ENCODE results near the gene CTBP2.
"Not testable (repeated sequence)": the region's sequence is repeated elsewhere in the genome, so short reads cannot be mapped to it uniquely, and the experiment has no call there.

The CTBP2 gene

DNA sequence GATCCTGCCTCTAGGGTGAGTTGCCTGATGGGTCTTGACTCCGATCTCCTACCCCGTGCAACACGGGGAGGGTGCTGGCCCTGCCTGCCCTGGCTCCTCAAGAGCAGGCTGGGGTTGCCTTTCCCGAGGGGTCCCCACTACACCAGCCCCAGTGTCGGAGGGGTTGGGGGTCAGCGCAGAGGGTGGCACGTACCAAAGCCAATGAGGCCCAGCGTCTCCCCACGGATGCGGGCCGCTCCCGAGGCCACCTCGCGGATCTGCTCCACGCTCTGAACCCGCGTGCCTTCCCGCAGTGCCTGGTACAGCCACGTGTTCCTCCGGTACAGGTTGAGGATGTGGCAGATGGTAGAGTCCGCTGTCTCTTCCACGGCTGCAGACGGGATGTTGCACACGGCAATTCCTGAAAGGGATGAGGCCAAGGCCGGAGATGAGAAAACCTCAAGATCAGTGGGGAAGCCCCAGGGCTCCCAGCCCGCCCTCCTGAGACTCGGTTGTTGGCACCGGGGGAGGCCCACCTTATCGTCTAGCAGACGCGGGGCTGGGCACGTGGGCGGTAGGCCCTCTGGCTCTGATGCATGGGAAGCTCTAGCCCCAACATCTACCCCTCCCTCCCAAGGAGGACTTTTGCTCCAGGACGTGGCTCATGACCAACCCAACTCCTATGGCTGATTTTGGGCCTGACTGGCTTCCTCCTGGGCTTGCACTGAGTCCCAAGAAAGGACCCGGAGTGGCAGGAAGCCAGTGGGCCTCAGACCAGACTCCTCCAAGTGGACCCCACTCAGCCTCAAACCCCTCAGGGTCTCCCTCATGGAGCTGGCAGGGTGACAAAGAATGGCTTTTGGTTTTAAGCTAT, 162.4 kb downstream of the CTBP2 start:
- DNase-seq (ENCODE audit: low spot score): no peak

DNA sequence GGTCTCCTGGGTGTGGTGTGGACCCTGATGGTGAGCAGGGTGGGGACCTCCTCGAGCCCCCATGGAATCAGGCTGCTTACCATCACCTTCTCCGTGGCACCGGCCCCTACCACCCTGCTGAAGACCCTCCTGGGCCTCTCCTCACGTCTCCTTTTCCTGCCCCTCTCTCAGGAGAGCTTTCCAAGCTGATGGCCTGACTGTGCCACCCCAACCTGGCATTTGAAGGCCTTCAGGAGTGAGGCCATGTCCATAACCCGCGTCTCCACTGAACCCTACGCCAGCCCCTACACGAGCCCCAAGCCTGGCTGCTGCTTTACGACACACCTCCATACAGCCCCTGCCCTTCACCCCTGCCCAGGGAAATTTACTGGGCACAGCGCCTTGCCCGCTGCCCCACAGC, 163.1 kb downstream of the CTBP2 start:
- no peak for DNase-seq (ENCODE audit: low spot score)

DNA sequence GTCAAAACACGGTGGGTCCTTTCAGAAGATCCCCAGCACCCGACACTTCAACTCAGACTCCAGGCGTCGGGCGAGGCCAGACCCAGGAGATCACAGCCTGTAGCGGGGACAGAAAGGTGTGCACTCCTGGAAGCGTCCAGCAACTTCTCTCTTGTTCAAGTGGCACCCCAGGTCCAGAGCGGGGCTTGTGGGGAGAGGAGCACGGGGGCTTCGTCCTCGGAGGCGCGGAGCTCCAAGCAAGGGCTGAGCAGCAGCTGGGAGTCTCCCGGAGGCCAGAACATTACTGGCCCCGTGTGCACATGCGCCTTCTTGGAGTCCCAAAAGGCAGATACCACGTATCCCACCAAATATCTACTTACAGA, 163.5 kb downstream of the CTBP2 start:
- no peak for DNase-seq (ENCODE audit: low spot score)

DNA sequence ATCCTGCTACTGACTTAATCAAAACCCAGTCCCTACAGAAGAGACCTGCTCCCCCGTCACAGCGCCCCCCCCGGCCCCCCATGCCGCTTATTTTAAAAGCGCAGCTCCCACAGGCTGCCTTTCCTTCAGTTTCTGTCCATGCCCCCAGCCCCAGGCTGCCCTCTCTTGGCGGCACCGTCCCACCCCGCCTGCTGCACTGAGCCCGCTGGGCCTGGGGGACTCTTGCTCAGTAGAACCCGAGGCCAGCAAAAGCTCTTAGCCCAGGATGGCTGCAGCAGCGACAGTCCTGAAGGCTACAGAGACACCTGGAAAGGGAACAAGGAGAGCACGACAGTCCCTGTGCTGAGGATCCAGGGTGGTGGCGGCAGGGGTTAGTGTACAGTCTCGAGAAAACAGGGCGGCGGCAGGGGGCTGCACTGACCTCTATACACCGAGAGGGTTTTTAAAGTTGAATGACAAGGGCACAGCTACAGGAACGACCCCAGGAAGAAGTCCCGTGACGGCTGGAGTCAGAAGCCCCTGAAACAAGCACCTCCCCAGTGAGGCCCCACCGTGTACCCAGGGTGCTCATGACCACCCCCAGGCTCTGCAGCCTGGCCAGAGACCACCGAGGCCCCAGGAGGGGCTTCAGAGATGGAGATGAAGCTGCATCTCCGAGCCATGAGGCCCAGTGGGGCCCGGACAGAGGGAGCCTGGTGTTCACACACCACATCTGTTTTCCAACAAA, 164.1 kb downstream of the CTBP2 start:
- DNase-seq (ENCODE audit: low spot score): no peak

DNA sequence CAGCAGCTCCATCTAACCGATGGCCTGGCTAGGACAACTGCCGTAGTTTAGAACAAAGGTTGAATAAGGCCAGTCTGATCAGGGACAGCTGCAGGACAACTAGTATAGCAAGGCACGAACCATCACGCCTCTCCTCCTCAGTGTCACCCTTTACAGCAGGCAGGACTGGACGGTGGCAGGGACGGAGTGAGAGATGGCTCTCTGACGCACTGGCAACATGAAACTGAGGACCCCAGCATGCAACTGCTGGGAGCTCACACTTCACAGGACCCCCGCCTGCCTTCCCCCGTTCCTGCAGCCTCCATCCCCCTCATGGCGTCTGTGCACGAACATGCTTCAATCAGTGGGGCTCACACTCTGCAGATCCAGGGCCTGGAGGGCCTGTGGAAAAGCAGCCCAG, 164.8 kb downstream of the CTBP2 start:
- no peak for DNase-seq (ENCODE audit: low spot score)

DNA sequence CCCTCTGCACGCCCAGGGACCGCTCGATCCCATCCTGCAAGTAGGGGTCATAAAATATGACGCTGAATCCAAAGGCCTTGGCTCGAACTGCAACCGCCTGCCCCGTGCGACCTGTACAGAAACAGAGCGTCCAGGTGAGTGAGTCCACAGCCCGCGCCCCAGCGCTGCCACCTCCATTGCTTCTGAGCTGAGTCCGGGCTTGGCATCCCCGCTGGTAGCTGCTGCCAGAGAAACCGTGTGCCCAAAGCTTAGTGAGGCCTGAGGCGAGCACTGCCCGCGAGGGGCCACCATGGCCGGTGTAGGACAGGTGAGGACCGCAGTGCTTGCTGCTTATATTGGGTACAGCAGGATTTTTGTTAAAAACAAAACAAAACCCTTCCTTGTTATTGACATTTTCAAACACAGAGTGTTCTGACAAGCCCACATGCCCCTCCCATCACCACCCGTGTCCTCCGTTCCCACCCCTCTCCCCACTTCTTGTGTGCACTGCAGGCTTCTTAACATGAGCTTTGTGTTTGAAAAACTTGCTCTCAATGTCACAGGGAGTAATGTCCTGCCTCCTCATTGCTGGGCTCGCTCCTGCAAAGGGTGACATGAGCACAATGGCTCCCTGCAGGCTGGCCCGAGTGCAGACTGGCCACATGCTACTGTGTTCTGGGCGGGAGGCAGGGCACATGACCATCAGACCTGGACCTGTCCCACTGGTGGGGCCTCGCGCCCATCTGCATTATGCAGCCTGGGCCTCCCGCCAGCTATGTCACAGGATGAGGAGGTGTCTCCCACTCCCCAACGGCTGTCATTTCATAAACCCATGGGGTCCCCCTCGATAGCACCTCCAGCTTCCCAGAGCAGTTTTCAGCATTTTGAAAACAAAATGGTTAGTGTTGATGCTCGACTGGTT, 165.5 kb downstream of the CTBP2 start:
- DNase-seq (ENCODE audit: low spot score): no peak

DNA sequence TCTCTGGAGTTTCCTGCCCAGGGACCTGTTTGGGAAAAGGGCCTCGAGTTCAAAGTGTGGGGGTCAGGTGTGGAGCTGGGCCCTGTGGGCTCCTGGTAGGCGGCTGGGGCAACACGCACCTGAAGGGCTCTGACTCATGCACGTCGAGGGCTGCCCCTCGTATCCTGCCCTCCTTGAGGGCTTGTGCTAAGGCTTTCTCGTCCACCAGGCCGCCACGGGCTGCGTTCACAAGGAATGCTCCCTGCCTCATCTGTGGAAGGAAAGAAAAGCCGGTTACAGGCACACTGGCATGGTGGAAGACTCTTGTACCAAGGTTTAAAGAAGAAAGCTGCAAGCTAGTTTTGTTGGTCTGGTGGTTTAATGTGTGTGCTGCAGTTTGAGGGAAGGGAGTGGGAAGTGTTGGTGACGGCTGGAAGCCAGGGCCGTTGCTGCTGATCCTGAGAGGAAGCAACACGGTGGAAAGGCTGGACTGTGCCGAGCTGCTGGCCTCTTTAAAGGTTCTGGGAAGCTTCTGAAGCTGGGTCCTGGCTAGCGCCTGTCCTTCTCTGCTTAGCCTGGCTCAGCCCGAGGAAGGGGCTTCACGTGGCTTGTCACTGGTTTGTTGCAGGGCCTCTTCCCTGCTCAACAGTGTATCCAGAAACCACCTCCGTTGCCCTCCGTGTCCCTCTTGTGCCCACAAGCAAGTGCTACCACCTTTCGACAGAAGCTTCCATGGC, 166.5 kb downstream of the CTBP2 start:
- DNase-seq (ENCODE audit: low spot score): no peak

DNA sequence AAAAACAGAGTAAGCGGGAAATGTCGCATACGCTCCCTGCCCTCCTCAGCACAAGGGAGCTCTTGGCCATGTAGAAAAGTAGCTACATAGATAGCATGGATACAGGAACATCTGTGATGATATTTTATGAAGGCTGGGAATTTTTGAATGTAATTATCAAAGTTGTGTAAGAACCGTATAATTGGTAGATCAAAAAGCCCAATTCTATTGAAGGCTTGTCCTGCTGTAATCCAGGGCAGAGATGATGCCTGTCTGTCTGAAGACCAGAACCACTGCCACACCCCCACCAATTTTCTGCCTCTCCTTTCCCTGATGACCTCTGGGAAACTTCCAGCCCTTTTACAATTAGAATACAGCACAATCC, 167.0 kb downstream of the CTBP2 start:
- DNase-seq (ENCODE audit: low spot score): no peak

DNA sequence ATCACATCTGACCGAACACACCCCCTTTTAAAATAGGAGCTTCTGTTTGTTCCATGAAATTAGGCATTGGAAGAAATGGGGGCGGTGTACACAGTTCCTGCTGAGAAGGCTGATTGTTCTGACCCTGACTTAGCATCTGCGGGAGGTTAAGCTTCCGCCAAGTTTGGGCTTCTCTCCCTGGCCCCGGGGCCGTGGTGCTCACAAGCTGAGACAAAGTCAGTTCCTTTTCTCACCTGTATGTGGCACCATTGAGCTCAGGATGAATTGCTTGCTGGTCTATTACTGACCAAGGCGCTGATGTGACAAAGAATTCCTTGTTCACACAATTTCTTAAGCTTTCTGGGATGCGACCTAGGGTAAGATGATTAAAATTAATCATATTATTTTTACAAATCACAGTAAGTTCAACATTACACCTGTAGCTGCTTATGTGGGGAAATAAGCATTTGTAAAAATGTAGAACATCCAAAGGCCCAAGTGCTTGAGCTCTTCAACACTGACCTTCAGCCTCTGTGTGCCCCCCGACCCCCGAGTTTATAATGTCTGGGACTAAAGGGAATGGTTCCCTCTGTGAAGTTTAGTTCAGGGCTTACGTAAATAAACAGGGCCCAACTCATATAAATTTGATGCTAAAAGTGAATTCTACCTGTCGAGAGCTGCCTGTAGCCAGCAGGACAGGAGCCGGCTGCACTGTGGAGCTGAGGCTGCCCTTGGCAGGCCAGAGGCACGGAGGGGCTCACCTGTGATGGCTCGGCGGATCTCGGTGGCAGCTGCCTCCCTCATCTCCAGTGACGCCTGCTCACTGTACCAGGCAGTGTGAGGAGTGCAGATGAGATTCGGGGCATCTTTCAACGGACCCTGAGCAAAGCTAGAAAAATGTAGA, 167.7 kb downstream of the CTBP2 start:
- DNase-seq (ENCODE audit: low spot score): no peak

DNA sequence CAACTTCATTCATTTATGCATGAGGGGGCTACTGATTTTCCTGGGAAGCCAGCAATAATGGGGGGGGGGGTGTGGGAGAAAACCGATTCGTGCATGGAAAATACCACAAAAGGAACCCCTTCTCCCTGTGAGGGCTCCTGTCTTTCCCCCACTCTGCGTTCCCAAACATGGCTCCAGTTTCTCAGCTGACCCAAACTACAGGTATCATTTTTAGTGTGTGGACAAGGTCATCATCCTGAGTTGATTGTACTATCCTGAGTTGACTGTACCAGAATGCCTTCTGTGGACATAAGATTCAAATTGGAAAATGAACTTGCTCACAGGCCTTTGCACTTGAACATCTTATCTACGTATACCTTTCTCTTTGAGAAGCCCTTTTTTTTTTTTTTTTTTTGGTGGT, 168.5 kb downstream of the CTBP2 start:
- no peak for DNase-seq (ENCODE audit: low spot score)

DNA sequence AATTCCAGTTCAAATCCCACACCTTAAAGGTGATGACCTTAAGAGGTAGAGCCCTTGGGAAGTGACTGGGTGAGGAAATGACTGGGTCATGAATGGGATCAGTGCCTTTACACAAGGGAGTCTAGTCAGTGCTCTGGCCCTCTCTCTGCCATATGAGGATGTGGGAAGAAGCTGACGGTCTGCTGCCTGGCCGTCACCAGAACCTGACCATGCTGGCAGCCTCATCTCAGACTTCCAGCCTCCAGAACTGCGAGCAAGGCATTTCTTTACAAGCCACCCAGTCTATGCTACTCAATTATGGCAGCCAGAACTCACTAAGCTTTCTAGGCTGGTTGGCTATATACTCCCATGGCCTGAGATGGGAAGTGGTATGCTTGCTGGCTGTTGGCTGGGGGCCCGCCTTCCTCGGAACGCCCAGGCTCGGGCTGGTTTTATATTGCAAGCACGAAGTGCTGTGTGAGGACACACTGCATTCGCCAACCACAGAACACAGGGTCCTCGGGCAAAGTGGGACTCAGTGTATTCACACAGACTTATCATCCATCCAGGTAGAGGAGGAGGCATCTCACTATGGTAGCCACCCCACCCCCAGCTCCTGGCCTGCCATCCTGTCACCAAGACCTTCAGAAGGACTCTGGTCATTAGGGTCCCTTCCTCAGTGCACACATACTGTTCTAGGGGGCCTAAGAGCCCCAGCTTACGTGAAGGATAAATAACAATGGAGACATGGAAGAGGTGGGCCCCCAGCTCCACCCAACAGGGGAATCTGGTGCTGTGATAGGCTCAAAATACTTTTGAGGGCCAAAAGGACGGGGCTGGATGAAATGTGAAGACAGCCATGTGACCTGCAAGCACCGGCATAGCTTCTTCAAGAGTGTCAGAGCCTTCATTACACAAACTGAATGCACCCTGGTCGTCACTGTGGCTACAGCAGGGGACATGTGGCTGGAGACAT, 169.4 kb downstream of the CTBP2 start:
- no peak for DNase-seq (ENCODE audit: low spot score)

DNA sequence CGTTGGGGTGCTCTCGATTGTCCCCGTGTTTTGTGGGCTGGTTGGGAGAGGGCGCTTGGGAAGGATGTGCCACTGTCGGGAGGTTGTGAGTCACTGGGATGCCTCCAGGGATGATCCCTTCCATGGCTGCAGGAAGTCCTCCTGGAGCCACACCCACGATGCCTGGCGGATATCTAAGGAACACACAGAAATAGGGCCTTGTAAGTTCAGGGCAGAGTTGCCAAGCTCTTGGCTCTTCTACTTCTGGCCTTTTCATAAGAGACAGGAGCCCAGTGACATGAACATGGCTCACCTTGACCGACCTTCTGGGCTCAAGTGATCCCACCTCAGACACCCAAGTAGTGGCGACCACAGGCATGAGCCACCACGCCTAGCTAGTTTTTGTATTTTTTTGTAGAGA, 170.8 kb downstream of the CTBP2 start:
- no peak for DNase-seq (ENCODE audit: low spot score)

DNA sequence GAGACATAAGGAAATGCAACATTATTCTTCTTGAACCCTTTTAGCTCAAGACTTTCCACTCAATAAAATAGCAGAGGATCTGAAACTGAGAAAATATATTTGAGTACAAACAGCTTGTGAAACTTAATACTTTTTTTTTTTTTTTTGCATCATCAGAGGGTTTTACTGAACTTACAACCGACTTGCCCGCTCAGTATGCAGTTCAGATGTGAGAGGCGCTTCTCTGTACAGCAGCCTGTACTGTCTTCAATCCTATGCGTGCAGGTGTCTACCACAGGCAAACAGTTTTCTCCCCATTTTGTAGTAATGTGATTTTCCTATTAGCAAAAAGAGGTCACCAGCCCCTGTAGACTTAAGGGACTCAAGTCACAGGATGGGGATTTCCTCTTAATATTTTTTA, 171.6 kb downstream of the CTBP2 start:
- DNase-seq (ENCODE audit: low spot score): not testable (repeated sequence)

DNA sequence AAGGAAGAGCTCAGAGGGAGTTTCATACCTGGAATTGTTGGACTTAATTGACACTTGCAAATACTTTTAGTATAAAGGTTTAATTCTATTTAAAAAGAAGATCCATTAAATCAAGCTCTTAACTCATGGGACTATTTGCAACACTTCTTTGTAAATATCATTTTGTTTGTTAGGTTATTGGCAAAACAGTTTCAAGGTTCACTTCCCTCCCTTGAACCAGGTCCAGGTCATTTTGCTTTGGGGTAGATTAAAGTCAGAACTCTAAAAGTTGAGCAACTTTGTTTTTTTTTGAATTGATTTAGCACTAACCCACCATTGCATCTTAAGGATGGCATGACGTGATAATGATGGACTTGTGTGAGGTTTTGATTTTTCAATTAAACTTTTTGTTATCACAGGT, 172.6 kb downstream of the CTBP2 start:
- no peak for DNase-seq (ENCODE audit: low spot score)

DNA sequence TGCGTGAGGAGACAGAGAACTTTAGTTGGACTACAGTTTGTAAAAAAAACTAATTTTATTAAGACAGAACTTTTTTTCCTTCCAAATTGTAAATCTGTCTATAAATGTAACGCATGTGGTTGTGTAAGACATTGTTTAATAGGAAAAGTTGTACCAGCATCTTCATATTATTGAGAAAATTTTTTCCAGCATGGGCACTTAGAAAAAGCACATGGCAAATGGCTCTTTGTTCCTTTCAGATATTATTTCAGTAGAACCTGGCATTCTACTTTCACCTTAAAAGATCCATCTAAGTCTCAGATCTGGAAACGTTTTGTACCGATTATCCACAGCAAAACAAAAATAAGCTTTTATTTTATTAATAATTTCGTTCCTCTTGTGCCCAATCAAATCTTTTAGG, 175.2 kb downstream of the CTBP2 start:
- no peak for DNase-seq (ENCODE audit: low spot score)

DNA sequence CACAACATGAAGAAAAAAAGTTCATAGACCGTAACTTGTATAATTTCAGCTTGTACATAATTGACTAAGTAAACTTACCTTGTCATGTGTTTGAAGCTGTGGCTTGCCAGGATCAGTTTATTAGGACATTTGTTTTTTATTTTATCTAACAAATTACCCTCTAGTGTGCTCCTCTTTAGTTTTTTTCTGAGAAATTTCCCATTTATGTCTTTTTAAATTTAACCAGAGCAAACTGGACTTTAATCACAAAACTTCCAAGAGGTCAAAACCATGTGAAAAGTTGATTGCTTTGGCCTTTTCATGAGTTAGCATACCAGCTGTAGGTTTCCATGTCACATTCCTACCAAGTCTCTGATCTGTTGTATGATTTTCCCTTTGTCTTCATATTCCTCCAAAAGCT, 176.0 kb downstream of the CTBP2 start:
- no peak for DNase-seq (ENCODE audit: low spot score)

DNA sequence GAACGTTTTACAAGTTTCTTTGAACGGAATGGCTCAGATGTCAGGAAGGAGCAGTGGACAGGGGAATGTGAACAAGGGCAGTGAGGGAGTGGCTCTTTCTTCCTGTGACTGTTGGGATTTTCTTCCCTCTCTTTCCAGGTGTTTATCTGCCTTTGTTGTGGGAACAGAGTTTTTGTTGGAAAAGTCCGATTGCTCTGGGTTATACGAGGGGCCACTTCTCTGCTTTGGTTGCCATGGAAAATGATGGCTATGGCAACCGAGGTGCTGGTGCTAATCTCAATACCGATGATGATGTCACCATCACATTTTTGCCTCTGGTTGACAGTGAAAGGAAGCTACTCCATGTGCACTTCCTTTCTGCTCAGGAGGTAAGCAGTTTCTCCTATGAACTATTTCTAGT, 177.0 kb downstream of the CTBP2 start:
- DNase-seq (ENCODE audit: low spot score): no peak

DNA sequence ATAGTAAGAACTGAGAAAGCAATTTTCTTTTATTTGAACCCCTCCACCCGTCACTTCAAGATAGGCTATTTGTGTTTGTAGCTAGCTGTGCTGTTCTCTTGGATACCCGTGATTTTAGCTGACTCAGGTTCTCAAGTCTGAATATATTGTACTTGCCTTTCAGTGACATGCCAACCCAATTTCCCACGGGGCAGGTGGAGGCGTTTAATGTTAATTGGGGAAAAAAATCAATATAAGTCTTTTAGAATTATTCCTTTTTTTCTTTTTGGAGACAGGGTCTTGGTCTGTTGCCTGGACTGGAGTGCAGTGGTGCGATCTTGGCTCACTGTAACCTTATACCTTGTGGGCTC, 182.0 kb downstream of the CTBP2 start:
- no peak for DNase-seq (ENCODE audit: low spot score)

DNA sequence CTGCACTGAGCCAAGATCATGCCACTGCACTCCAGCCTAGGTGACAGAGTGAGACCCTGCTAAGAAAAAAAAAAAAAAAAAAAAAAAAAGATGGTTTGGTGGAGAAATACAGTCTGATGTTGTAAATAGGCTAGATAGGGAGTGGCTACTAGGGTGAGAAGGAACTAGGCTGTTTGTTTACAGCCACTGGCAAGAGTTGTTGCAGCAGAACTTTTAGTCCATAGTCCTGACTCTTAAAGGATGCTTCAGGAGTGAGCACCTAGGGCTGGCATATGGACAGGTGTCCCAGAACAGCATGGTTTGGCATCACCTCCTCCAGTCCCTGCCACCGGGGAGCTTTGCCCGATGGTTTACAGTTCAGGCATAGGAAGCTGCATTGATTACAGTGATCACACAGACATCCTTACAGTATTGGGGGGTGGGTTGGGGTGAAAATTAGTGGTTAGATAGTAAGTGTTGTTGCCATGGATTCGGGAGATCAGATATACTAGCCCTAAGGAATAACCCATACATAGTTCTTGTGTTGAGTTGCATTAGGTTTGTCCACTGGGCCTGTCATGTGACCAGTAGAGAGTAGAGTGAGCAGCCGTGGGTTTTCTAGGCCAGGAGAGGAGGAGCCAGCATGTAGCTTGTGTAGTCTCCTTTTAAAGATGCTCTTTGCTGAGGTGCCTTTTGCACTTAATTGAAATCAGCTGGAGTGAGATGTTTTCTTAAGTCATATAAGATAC, 182.6 kb downstream of the CTBP2 start:
- no peak for DNase-seq (ENCODE audit: low spot score)
